Activated B cell treated with CpG ODN at 0.5 μM for 24 hours (primary cell): ENCODE measurements around the gene PEAK3. TPM values are rescaled to one million over a fixed set of nuclear protein-coding genes. Genes with fewer than 3 reads are reported as not detected.

ENCODE experiments used
- ATAC-seq: fragments of 200-7000 bp; cut with Tn5 transposase; one replicate; pipeline ENCODE4 v1.10.0; 2021; ENCODE audit warnings: low read depth, mild to moderate bottlenecking, moderate library complexity
- CTCF ChIA-PET: fragments of 350-600 bp; sonication (Branson Sonifier 250); formaldehyde crosslinking; loops from one replicate; lab custom pipeline; 2021; ENCODE audit warnings: antibody characterized with exemption; lab: Charles Lee
- POLR2A ChIA-PET: fragments of 350-600 bp; sonication (Branson Sonifier 250); formaldehyde crosslinking; loops from one replicate; lab custom pipeline; 2021; ENCODE audit warnings: antibody characterized with exemption; lab: Charles Lee
- DNase-seq: peaks from one replicate; pipeline ENCODE4 v3.0.0; 2022
- H3K27ac Mint-ChIP-seq: one replicate; pipeline ENCODE4 v1.8.0; 2020; ENCODE audit warnings: mixed read lengths
- H3K27me3 Mint-ChIP-seq: one replicate; pipeline ENCODE4 v1.8.0; 2021; ENCODE audit warnings: mixed read lengths
- H3K36me3 Mint-ChIP-seq: one replicate; pipeline ENCODE4 v1.8.0; 2021; ENCODE audit warnings: low read depth, mixed read lengths
- H3K4me1 Mint-ChIP-seq: one replicate; pipeline ENCODE4 v1.8.0; 2021; ENCODE audit warnings: mixed read lengths
- H3K4me3 Mint-ChIP-seq: one replicate; pipeline ENCODE4 v1.8.0; 2020; ENCODE audit warnings: mild to moderate bottlenecking, mixed read lengths
- H3K9me3 Mint-ChIP-seq: one replicate; pipeline ENCODE4 v1.8.0; 2020; ENCODE audit warnings: mixed read lengths
- intact Hi-C: fragments of 100-400 bp; cut with micrococcal nuclease; formaldehyde crosslinking; loops from one replicate; pipeline ENCODE4 v1.15.1; 2024
- total RNA-seq: library from RNA; stranded (reverse); gene quantifications from 2 replicates; pipeline ENCODE4 v1.2.3, GENCODE V29; 2022
- TF ChIP-seq, protein P1 (sequence below): fragments of 200-600 bp; IDR thresholded peaks from one replicate; pipeline ENCODE4 v1.8.0; 2022; ENCODE audit warnings: antibody characterized with exemption, mild to moderate bottlenecking

Gene PEAK3
- total RNA-seq, 1 donor from 2014 or later, result 0.09 TPM

GRCh38 chr19:2275588-2276428, 6.2 kb downstream of the PEAK3 start:
- intact Hi-C loops, result loop anchor here (1.0 kb wide), 2 partner anchors 115 to 361 kb away; no protein-coding TSS in a partner anchor
- POLR2A ChIA-PET, result interaction anchor here (0.7 to 7.8 kb wide), 10 partner anchors 13 to 346 kb away, joined by 3 to 103 read pairs (median 5); partner anchors contain the start of genes AMH, JSRP1, LSM7 and PLEKHJ1

DNA sequence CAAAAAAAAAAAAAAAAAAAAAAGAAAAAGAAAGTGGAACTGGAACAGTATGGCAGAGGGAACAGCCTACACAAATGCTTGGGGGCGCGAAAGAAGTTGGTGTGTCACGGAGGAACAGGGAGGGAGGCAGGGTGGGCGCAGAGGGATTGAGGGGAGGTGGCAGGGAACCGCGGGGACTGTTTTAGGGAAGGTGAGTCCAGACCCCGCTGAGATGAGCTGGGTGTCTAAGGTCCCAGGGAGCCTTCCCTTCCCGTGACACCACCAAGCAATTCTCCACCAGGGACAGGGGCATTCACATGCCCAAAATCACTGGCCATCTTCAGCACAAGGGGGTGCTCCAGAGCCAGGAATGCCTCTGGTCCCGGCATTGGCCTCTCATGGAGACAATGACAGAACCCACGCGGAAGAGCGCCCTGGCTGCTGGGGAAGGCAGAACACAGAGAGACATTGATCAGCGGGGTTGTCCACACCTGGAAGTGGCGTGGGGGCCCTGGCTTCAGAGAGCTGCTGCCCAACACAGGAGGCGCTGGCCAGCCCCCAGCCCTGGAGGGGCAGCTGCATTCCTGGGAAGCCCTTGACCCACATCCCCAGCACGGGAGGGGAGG, 6.9 kb downstream of the PEAK3 start:
- DNase-seq, result no peak
- no peaks in the 10 kb centered on the region for H3K27me3 Mint-ChIP-seq
- POLR2A ChIA-PET, result interaction anchor here (0.6 to 7.8 kb wide), 13 partner anchors 11 to 346 kb away, joined by 3 to 103 read pairs (median 6); partner anchors contain the start of genes AMH, GADD45B, JSRP1 and PLEKHJ1
- TF ChIP-seq, protein P1, sequence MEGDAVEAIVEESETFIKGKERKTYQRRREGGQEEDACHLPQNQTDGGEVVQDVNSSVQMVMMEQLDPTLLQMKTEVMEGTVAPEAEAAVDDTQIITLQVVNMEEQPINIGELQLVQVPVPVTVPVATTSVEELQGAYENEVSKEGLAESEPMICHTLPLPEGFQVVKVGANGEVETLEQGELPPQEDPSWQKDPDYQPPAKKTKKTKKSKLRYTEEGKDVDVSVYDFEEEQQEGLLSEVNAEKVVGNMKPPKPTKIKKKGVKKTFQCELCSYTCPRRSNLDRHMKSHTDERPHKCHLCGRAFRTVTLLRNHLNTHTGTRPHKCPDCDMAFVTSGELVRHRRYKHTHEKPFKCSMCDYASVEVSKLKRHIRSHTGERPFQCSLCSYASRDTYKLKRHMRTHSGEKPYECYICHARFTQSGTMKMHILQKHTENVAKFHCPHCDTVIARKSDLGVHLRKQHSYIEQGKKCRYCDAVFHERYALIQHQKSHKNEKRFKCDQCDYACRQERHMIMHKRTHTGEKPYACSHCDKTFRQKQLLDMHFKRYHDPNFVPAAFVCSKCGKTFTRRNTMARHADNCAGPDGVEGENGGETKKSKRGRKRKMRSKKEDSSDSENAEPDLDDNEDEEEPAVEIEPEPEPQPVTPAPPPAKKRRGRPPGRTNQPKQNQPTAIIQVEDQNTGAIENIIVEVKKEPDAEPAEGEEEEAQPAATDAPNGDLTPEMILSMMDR, result no peak
- H3K9me3 Mint-ChIP-seq, result no peaks in the 10 kb centered on the region
- intact Hi-C loops, result loop anchor here (1.0 to 5.0 kb wide), 3 partner anchors 116 to 362 kb away; partner anchors contain the start of gene GADD45B
- H3K4me3 Mint-ChIP-seq, result peak overlapping the region; percentile 28
- peaks cover 52% of the 10 kb centered on the region for H3K4me1 Mint-ChIP-seq
- peaks cover 42% of the 10 kb centered on the region for H3K36me3 Mint-ChIP-seq
- ATAC-seq, result no peak
- CTCF ChIA-PET, result interaction anchor here (0.6 to 4.0 kb wide), 20 partner anchors 11 to 362 kb away, joined by 3 to 17 read pairs (median 4); partner anchors contain the start of genes GADD45B and PLEKHJ1
- peak overlapping the region; percentile 66 for H3K27ac Mint-ChIP-seq

More at GRCh38 chr19:2275588-2276428, 6.2 kb downstream of the PEAK3 start:
- Mint-ChIP-seq H3K27me3 (no peaks in the 10 kb centered on the region), H3K9me3 (no peaks in the 10 kb centered on the region), H3K36me3 (peaks cover 42% of the 10 kb centered on the region), H3K27ac (no peak overlapping the region), H3K4me3 (no peak overlapping the region), H3K4me1 (peaks cover 58% of the 10 kb centered on the region)
- CTCF ChIA-PET, result interaction anchor here (1.0 to 3.2 kb wide), 13 partner anchors 10 to 361 kb away, joined by 3 to 16 read pairs (median 4); partner anchors contain the start of genes GADD45B and PLEKHJ1
- ATAC-seq (no peak), DNase-seq (no peak)
- TF ChIP-seq, protein P1, result no peak

DNA sequence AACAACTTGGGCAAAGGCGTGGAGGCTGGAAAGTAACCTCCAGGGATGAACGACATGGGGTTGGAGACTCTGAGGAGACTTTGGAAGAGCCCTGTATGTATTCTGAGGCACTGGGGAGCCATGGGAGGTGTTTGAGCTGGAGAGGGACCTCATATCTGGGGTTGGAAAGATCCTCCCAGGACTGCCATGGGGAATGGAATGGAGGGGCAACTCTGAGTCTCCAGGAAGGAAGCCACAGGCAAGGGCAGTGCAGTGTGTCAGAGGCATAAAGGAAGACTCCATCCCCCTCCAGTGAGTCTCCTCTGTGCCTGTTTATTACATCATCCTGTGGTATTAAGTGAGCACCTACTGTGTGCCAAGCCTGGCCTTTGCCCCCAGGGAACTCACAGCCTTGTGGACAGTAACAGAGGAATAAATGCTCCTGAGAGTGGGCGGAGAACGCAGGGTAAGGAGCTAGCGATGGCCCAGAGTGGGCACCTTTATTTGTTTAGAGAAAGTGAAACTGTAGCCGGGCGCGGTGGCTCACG, 7.7 kb downstream of the PEAK3 start:
- DNase-seq, result no peak
- no peak for ATAC-seq
- H3K36me3 Mint-ChIP-seq, result peaks cover 49% of the 10 kb centered on the region
- TF ChIP-seq, protein P1, result no peak
- POLR2A ChIA-PET, result interaction anchor here (0.6 to 7.8 kb wide), 13 partner anchors 11 to 346 kb away, joined by 3 to 103 read pairs (median 6); partner anchors contain the start of genes AMH, GADD45B, JSRP1 and PLEKHJ1
- peak overlapping the region; percentile 67 for H3K4me3 Mint-ChIP-seq
- H3K27ac Mint-ChIP-seq, result peak overlapping the region; percentile 85
- no peaks in the 10 kb centered on the region for H3K27me3 Mint-ChIP-seq
- CTCF ChIA-PET, result interaction anchor here (0.6 to 4.0 kb wide), 21 partner anchors 10 to 344 kb away, joined by 3 to 17 read pairs (median 4); partner anchors contain the start of gene PLEKHJ1
- H3K4me1 Mint-ChIP-seq, result peaks cover 52% of the 10 kb centered on the region
- no peaks in the 10 kb centered on the region for H3K9me3 Mint-ChIP-seq
- intact Hi-C loops, result loop anchor here (5.0 kb wide), 1 partner anchor 203 kb away; the partner anchor contains the start of gene GADD45B

DNA sequence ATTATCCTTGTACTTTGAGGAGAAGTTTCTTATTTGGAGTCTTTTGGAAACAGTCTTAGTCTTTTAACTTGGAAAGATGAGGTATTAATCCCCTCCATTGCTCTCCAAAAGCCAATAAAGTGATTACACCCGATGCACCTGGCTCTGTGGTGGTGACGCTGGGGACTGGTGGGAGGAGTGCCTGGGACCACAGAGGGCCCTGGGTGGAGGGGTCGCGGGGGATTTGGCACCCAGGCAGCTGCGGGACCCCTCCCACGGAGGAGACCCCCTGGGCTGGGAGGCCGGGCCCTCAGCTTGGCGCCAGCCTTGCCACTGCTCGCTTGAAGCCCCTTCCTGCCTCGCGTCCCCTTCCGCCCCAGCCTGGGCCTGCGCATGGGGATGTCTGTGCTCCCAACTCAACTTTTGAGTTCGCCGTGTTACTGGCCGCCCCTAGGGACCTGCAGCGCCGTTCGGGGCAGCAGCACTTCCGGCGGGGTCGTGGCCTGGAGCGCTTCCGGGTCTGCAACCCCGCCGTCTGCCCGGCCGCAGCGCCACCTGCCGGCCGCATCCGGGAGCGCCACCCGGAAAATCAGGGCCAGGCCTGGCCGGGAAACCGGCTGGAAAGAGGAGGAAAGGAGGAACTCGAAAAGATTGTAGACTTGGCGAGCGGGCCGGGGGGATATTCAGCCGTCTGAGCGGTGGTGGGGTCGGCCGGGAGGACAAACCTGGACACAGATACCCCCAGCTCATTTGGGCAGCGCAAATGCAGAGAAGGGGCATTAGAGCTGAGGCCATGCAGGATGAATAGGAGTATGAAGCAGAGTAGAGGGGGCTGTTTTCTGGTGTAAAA, 8.4 kb downstream of the PEAK3 start:
- ChIA-PET CTCF (interaction anchor here (0.8 to 4.0 kb wide), 14 partner anchors 9 to 120 kb away, joined by 3 to 17 read pairs (median 5); no protein-coding TSS in a partner anchor), POLR2A (interaction anchor here (0.8 to 7.8 kb wide), 14 partner anchors 9 to 202 kb away, joined by 3 to 131 read pairs (median 8); partner anchors contain the start of genes AMH, GADD45B, JSRP1 and PLEKHJ1)
- no peaks in the 10 kb centered on the region for H3K9me3 Mint-ChIP-seq
- H3K36me3 Mint-ChIP-seq, result peaks cover 49% of the 10 kb centered on the region
- H3K4me1 Mint-ChIP-seq, result peaks cover 52% of the 10 kb centered on the region
- peak overlapping the region; percentile 67 for H3K4me3 Mint-ChIP-seq
- peak; percentile 87 for DNase-seq
- intact Hi-C loops, result loop anchor here (1.0 to 5.0 kb wide), 7 partner anchors 16 to 204 kb away; partner anchors contain the start of genes GADD45B, PLEKHJ1 and SF3A2
- peak; percentile 20 for ATAC-seq
- TF ChIP-seq, protein P1, result peak; percentile 69
- H3K27me3 Mint-ChIP-seq, result no peaks in the 10 kb centered on the region
- peak overlapping the region; percentile 85 for H3K27ac Mint-ChIP-seq
